H1 (cell line): ENCODE measurements around the gene DNMT1. TPM values are rescaled to one million over a fixed set of nuclear protein-coding genes. Genes with fewer than 3 reads are reported as not detected.

ENCODE experiments used
- CTCF ChIA-PET: fragments of 300-600 bp; sonication (Branson Sonifier 250); formaldehyde crosslinking; loops from one replicate; lab custom pipeline; 2021; ENCODE audit not compliant: partially characterized antibody; lab: Charles Lee
- POLR2A ChIA-PET: fragments of 300-600 bp; sonication (Branson Sonifier 250); formaldehyde crosslinking; loops from one replicate; lab custom pipeline; 2021; ENCODE audit warnings: inconsistent platforms; ENCODE audit not compliant: partially characterized antibody; lab: Charles Lee
- DNase-seq, 2 experiments: peaks; one replicate each; pipeline versions ENCODE4 v3.0.0 to v3.0.0-alpha.2; 2010 to 2022; ENCODE audit warnings: low spot score in 2 of 2, low read depth in 1 of 2, mixed read lengths in 1 of 2
- FAIRE-seq: peaks from 2 replicates; lab custom pipeline; 2011; peaks lifted over from hg19 to GRCh38; lab: Jason Lieb, UNC
- H2AFZ ChIP-seq: 2 replicates; pipeline ENCODE4 v1.8.1; 2012; ENCODE audit warnings: low read length, inconsistent platforms
- H2AK5ac ChIP-seq: 2 replicates; pipeline ENCODE4 v1.6.1; 2013; ENCODE audit warnings: low read depth, low read length
- H2BK120ac ChIP-seq: replicated peaks from 2 replicates; pipeline ENCODE3; 2013; ENCODE audit warnings: low read depth, low read length, inconsistent platforms
- H2BK12ac ChIP-seq: 2 replicates; pipeline ENCODE4 v1.6.1; 2013; ENCODE audit warnings: low read depth, low read length
- H2BK15ac ChIP-seq: 2 replicates; pipeline ENCODE4 v1.6.1; 2013; ENCODE audit warnings: low read length
- H2BK20ac ChIP-seq: 2 replicates; pipeline ENCODE4 v1.6.1; 2013; ENCODE audit warnings: low read length
- H2BK5ac ChIP-seq: 2 replicates; pipeline ENCODE4 v1.6.1; 2013; ENCODE audit warnings: low read depth, low read length
- H3K14ac ChIP-seq: 2 replicates; pipeline ENCODE4 v1.6.1; 2013; ENCODE audit warnings: inconsistent platforms; ENCODE audit not compliant: insufficient read length
- H3K18ac ChIP-seq: 2 replicates; pipeline ENCODE4 v1.6.1; 2013; ENCODE audit warnings: low read length; ENCODE audit errors: extremely low read depth
- H3K23ac ChIP-seq: 2 replicates; pipeline ENCODE4 v1.6.1; 2013; ENCODE audit warnings: inconsistent platforms; ENCODE audit not compliant: insufficient read length
- H3K23me2 ChIP-seq: 2 replicates; pipeline ENCODE4 v1.6.1; 2013; ENCODE audit warnings: low read depth, low read length
- H3K27ac ChIP-seq: 2 replicates; pipeline ENCODE4 v1.6.1; 2011; ENCODE audit warnings: low read depth, low read length, inconsistent platforms
- H3K27me3 ChIP-seq, 4 experiments: replicated peaks in 1 of 4; 1 replicate in 1 of 4; 2 replicates in 3 of 4; pipeline versions ENCODE4 v1.6.1 to v1.8.1; 2011 to 2013; ENCODE audit warnings: low read length in 3 of 4, mild to moderate bottlenecking in 3 of 4, inconsistent platforms in 2 of 4, mixed read lengths in 2 of 4, moderate library complexity in 1 of 4; ENCODE audit not compliant: control insufficient read depth in 3 of 4, insufficient read depth in 3 of 4; ENCODE audit errors: extremely low read depth in 1 of 4
- H3K36me3 ChIP-seq, 4 experiments: 2 replicates each; pipeline versions ENCODE4 v1.6.1 to v1.8.1; 2011 to 2013; ENCODE audit warnings: mild to moderate bottlenecking in 4 of 4, low read length in 3 of 4, moderate library complexity in 2 of 4, control low read depth in 1 of 4, inconsistent platforms in 1 of 4; ENCODE audit not compliant: insufficient read depth in 4 of 4, control insufficient read depth in 2 of 4
- H3K4ac ChIP-seq: replicated peaks from 2 replicates; pipeline ENCODE3; 2013; ENCODE audit warnings: low read length, low read depth, mixed read lengths, inconsistent platforms; ENCODE audit not compliant: insufficient read length
- H3K4me1 ChIP-seq, 4 experiments: replicated peaks in 1 of 4; 1 replicate in 1 of 4; 2 replicates in 3 of 4; pipeline versions ENCODE4 v1.6.1 to v1.8.1; 2011 to 2013; ENCODE audit warnings: low read length in 3 of 4, inconsistent platforms in 2 of 4, mixed read lengths in 1 of 4; ENCODE audit not compliant: insufficient read depth in 4 of 4, control insufficient read depth in 3 of 4
- H3K4me2 ChIP-seq, 2 experiments: 2 replicates each; pipeline versions ENCODE4 v1.6.1 to v1.8.1; 2011 to 2013; ENCODE audit warnings: low read depth in 2 of 2, low read length in 2 of 2, control low read depth in 1 of 2, inconsistent platforms in 1 of 2, mild to moderate bottlenecking in 1 of 2; ENCODE audit not compliant: insufficient read depth in 1 of 2
- H3K4me3 ChIP-seq, 4 experiments: fragments of 200-600, 300-600 bp in 1 of 4; sonication (generic), shearing (Covaris generic), sonication (Bioruptor Twin) in 1 of 4; 2 replicates each; pipeline versions ENCODE4 v1.5.1 to v1.8.1; 2011 to 2016; ENCODE audit warnings: low read length in 4 of 4, low read depth in 3 of 4, control low read depth in 2 of 4, inconsistent platforms in 2 of 4, mild to moderate bottlenecking in 2 of 4, mixed read lengths in 1 of 4, moderate library complexity in 1 of 4; ENCODE audit not compliant: insufficient read depth in 2 of 4; ENCODE audit errors: extremely low read depth in 1 of 4
- H3K56ac ChIP-seq: replicated peaks from 2 replicates; pipeline ENCODE3; 2013; ENCODE audit warnings: low read depth, mild to moderate bottlenecking, mixed read lengths, low read length, inconsistent platforms; ENCODE audit not compliant: insufficient read length
- H3K79me1 ChIP-seq: 2 replicates; pipeline ENCODE4 v1.6.1; 2013; ENCODE audit warnings: low read depth, low read length, control low read depth
- H3K79me2 ChIP-seq, 2 experiments: 2 replicates each; pipeline versions ENCODE4 v1.6.1 to v1.8.1; 2012 to 2013; ENCODE audit warnings: low read length in 2 of 2, mild to moderate bottlenecking in 2 of 2, inconsistent platforms in 1 of 2; ENCODE audit not compliant: insufficient read depth in 2 of 2, control insufficient read depth in 1 of 2
- H3K9ac ChIP-seq, 4 experiments: replicated peaks in 1 of 4; 1 replicate in 1 of 4; 2 replicates in 3 of 4; pipeline versions ENCODE4 v1.6.1 to v1.8.1; 2011 to 2013; ENCODE audit warnings: low read depth in 3 of 4, low read length in 3 of 4, control low read depth in 2 of 4, mild to moderate bottlenecking in 2 of 4, moderate library complexity in 2 of 4, inconsistent platforms in 1 of 4; ENCODE audit errors: extremely low read depth in 1 of 4
- H3K9me3 ChIP-seq, 2 experiments: 2 replicates each; pipeline versions ENCODE4 v1.6.1 to v1.8.1; 2012 to 2013; ENCODE audit warnings: mild to moderate bottlenecking in 2 of 2, moderate library complexity in 2 of 2, control low read depth in 1 of 2, inconsistent platforms in 1 of 2, low read depth in 1 of 2, low read length in 1 of 2, mixed read lengths in 1 of 2; ENCODE audit not compliant: insufficient read depth in 2 of 2
- H4K20me1 ChIP-seq, 2 experiments: replicated peaks in 1 of 2; 2 replicates each; pipeline versions ENCODE3 to v1.8.1; 2011 to 2013; ENCODE audit warnings: inconsistent platforms in 2 of 2, low read length in 2 of 2, mild to moderate bottlenecking in 1 of 2; ENCODE audit not compliant: insufficient read depth in 2 of 2, control insufficient read depth in 1 of 2
- H4K5ac ChIP-seq: 2 replicates; pipeline ENCODE4 v1.6.1; 2013; ENCODE audit warnings: low read length, low read depth, mixed read lengths, inconsistent platforms; ENCODE audit not compliant: insufficient read length
- H4K8ac ChIP-seq: 2 replicates; pipeline ENCODE4 v1.8.0; 2013; ENCODE audit warnings: mild to moderate bottlenecking, moderate library complexity, low read length, inconsistent platforms; ENCODE audit not compliant: insufficient read depth; ENCODE audit errors: extremely low read depth
- H4K91ac ChIP-seq: replicated peaks from 2 replicates; pipeline ENCODE3; 2013; ENCODE audit warnings: low read length, mixed read lengths, inconsistent platforms; ENCODE audit not compliant: insufficient read length
- BACH1 ChIP-seq: IDR thresholded peaks from 2 replicates; pipeline ENCODE4 v1.6.1; 2012; ENCODE audit warnings: low read length, improper control_type of control experiment
- CHD1 ChIP-seq: IDR thresholded peaks from 2 replicates; pipeline ENCODE4 v1.6.1; 2012; ENCODE audit warnings: low read depth, low read length, improper control_type of control experiment
- CTBP2 ChIP-seq: IDR thresholded peaks from 2 replicates; pipeline ENCODE4 v1.7.0; 2011; ENCODE audit warnings: borderline replicate concordance, mild to moderate bottlenecking, moderate library complexity, mixed read lengths, low read length; ENCODE audit not compliant: insufficient read depth, insufficient read length
- CTCF ChIP-seq, 3 experiments: IDR thresholded peaks; 1 replicate in 2 of 3; 2 replicates in 1 of 3; pipeline versions ENCODE4 v1.5.1 to v1.6.1; 2011; ENCODE audit warnings: low read length in 3 of 3, mild to moderate bottlenecking in 3 of 3, inconsistent platforms in 2 of 3, low read depth in 1 of 3, moderate library complexity in 1 of 3; ENCODE audit not compliant: insufficient read depth in 1 of 3; ENCODE audit errors: control extremely low read depth in 1 of 3
- EGR1 ChIP-seq: IDR thresholded peaks from 2 replicates; pipeline ENCODE4 v1.6.1; 2011; ENCODE audit warnings: low read depth, low read length, borderline replicate concordance
- EZH2 ChIP-seq: fragments of 200-600 bp; sonication (generic); IDR thresholded peaks from 2 replicates; pipeline ENCODE4 v1.7.1; 2012; ENCODE audit warnings: low read depth, mild to moderate bottlenecking, moderate library complexity, low read length, inconsistent platforms; ENCODE audit not compliant: severe bottlenecking
- FOSL1 ChIP-seq: IDR thresholded peaks from 2 replicates; pipeline ENCODE4 v1.6.1; 2011; ENCODE audit warnings: mild to moderate bottlenecking, low read depth, low read length, moderate library complexity; ENCODE audit not compliant: insufficient read depth
- GTF2F1 ChIP-seq: IDR thresholded peaks from 2 replicates; pipeline ENCODE4 v1.6.1; 2012; ENCODE audit warnings: low read depth, low read length, improper control_type of control experiment, borderline replicate concordance
- JUND ChIP-seq: IDR thresholded peaks from 2 replicates; pipeline ENCODE4 v1.6.1; 2011; ENCODE audit warnings: mild to moderate bottlenecking, improper control_type of control experiment, low read length
- RFX5 ChIP-seq: IDR thresholded peaks from 2 replicates; pipeline ENCODE4 v1.6.1; 2011; ENCODE audit warnings: low read depth, low read length, improper control_type of control experiment, borderline replicate concordance
- SUZ12 ChIP-seq: fragments of 200-600 bp; sonication (generic); IDR thresholded peaks from 2 replicates; pipeline ENCODE4 v1.6.1; 2012; ENCODE audit warnings: mild to moderate bottlenecking, inconsistent platforms, low read length, moderate library complexity, mixed read lengths
- TBP ChIP-seq: IDR thresholded peaks from 2 replicates; pipeline ENCODE4 v1.6.1; 2011; ENCODE audit warnings: low read depth, low read length, improper control_type of control experiment
- WGBS, 2 experiments: shearing (Covaris generic) in 1 of 2; methylation state at CpG; one replicate each; pipeline versions ENCODE4 v1.1.6 to v1.1.7; 2013 to 2015; ENCODE audit warnings: low lambda C conversion rate in 2 of 2, mixed read lengths in 2 of 2, inconsistent platforms in 1 of 2, low coverage in 1 of 2, missing lambda C conversion rate in 1 of 2; ENCODE audit not compliant: insufficient replicate concordance in 2 of 2, insufficient coverage in 1 of 2, insufficient read length in 1 of 2; ENCODE audit errors: extremely low coverage in 1 of 2, missing lambda C conversion rate in 1 of 2; 5-methylcytosine and 5-hydroxymethylcytosine counted together
- polyA plus RNA-seq, 7 experiments: library from polyadenylated mRNA; depleted of rRNA in 3 of 7; stranded (reverse) in 5 of 7; unstranded in 2 of 7; fragments of >200 nt in 5 of 7; fragments of 200-250 nt in 2 of 7; gene quantifications; 1 replicate in 5 of 7; 2 replicates in 1 of 7; 4 replicates in 1 of 7; pipeline versions ENCODE4 v1.2.1 to v1.2.3, GENCODE V29; 2011 to 2013; ENCODE audit warnings: missing spikeins in 2 of 7, mixed read lengths in 2 of 7
- total RNA-seq: library from RNA; stranded (reverse); fragmentation: NEBNext Ultra II Directional; extraction: Animal tissue kit (Norgen Biotek cat#: 25700); gene quantifications from 2 replicates; pipeline ENCODE4 v1.2.1, GENCODE V29; 2021

Gene DNMT1
- total and polyA plus RNA-seq, 2 of the 8 experiments (the other 6 are each of a cell fraction or from before 2014, with no cell fraction given) = 101 to 210 TPM

DNA sequence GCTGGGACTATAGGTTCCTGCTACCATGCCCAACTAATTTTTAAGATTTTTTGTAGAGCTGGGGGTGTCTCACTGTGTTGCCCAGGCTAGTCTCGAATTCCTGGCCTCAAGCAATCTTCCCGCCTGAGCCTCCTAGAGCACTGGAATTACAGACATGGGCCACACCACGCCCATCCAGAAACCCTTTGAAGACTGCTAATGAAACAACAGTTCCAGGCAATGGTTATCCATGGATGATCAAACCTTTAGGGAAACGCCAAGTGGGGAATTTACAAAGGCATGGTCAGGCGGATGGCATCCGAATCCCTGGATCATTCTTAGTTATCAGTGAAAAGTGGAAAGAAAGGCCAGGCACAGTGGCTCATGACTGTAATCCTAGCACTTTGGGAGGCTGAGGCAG is 16.9 kb upstream of the DNMT1 start:
- Histone ChIP-seq H4K5ac (no peak overlapping the region), H3K4me2 (no peak overlapping the region), H2BK15ac (no peak overlapping the region), H3K79me1 (no peaks in the 10 kb centered on the region), H2BK12ac (no peak overlapping the region), H3K79me2 (no peaks in the 10 kb centered on the region), H2AFZ (no peak overlapping the region), H3K9me3 (peaks cover 0 to 5% of the 10 kb centered on the region in 2 experiments; a peak in 1 of 4 replicates), H3K18ac (no peak overlapping the region), H4K20me1 (no peaks in the 10 kb centered on the region), H3K9ac (no peak overlapping the region), H3K36me3 (no peaks in the 10 kb centered on the region), H3K4me1 (no peaks in the 10 kb centered on the region), H3K23ac (no peak overlapping the region), H3K23me2 (no peaks in the 10 kb centered on the region), H4K91ac (no peak overlapping the region), H4K8ac (no peak overlapping the region), H3K14ac (no peak overlapping the region), H2BK20ac (no peak overlapping the region), H2BK5ac (no peak overlapping the region), H3K56ac (no peak overlapping the region), H3K4ac (no peak overlapping the region), H3K4me3 (no peak overlapping the region), H2BK120ac (no peak overlapping the region), H3K27me3 (no peaks in the 10 kb centered on the region), H2AK5ac (no peak overlapping the region), H3K27ac (no peak overlapping the region)
- FAIRE-seq (no peak), DNase-seq (no peak)
- ChIA-PET POLR2A (interaction anchor here (0.9 to 1.3 kb wide), 2 partner anchors 17 to 22 kb away, joined by 3 to 5 read pairs; partner anchors contain the start of gene DNMT1), CTCF (interaction anchor here (1.2 to 7.9 kb wide), 4 partner anchors 16 to 47 kb away, joined by 3 to 59 read pairs (median 4); no protein-coding TSS in a partner anchor)
- TF ChIP-seq CHD1 = no peak
- TF ChIP-seq CTBP2 = no peak
- TF ChIP-seq EGR1 = no peak
- no peak for TF ChIP-seq RFX5
- TF ChIP-seq EZH2 = no peak
- TF ChIP-seq BACH1 = no peak
- no peak for TF ChIP-seq CTCF (IDR thresholded peaks at IDR 0.05; ENCODE audit: control extremely low read depth in 1 of 3, insufficient read depth in 1 of 3, low read depth in 1 of 3, low read length in 3 of 3)
- no peak for TF ChIP-seq FOSL1
- TF ChIP-seq SUZ12 = no peak
- TF ChIP-seq TBP = no peak
- no peak for TF ChIP-seq JUND
- no peak for TF ChIP-seq GTF2F1
- 87% methylated on average over 6 of the region's 6 CpGs; no CpG with 5 or more reads in 1 of the 2 experiments for WGBS, 2 experiments
